ENCODE results near the gene IQGAP1. TPM values are rescaled to one million over a fixed set of nuclear protein-coding genes. Genes with fewer than 3 reads are reported as not detected.
A peak's percentile ranks its signal among the peaks of the same experiment; 100 is the strongest.

The IQGAP1 gene
- total and polyA plus RNA-seq, 2 of the 13 experiments (the other 11 are each of a cell fraction or from before 2014, with no cell fraction given), result 29.5 to 37.9 TPM

DNA sequence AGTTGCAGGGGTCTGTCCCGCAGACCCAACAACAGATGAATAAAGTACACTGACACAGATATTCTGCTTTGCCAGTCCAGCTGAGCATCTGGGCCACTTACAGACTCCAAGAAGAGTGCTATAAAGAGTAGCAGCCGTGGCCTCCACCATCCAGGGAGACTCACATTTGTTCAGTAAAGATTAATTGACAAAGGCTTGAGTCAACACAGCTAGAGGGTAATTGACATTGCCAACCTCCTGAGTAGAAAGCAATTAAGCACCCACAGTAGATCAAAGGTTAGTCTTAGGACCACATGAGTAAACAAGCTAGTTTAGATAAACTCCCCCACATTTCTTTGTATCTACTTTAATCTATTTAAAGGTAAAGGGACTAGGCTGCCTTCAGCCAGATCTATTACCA, 125.4 kb downstream of the IQGAP1 start (continued):
- TF ChIP-seq FOXA1 (IDR thresholded peaks at IDR 0.05) (no peak), FOXA1 (CRISPR knock-in tag; IDR thresholded peaks at IDR 0.05) (peak; percentile 82), BCL3 (CRISPR knock-in tag; IDR thresholded peaks at IDR 0.05) (no peak), GFI1 (CRISPR knock-in tag; IDR thresholded peaks at IDR 0.05; ENCODE audit: borderline replicate concordance) (0 out of 2 replicates have a peak, but pooled peaks have one; percentile 37), HNF4A (CRISPR knock-in tag; IDR thresholded peaks at IDR 0.05) (peak; percentile 42; the same call in 1 of the 2 replicates), FOXP1 (IDR thresholded peaks at IDR 0.05) (no peak), FOXP1 (CRISPR knock-in tag; IDR thresholded peaks at IDR 0.05) (peak; percentile 25; the same call in 1 of the 2 replicates), SETDB1 (CRISPR knock-in tag; IDR thresholded peaks at IDR 0.05; ENCODE audit: borderline replicate concordance) (no peak), HES4 (CRISPR knock-in tag; IDR thresholded peaks at IDR 0.05; ENCODE audit: borderline replicate concordance) (no peak), TFDP2 (CRISPR knock-in tag; IDR thresholded peaks at IDR 0.05) (no peak), PPARG (CRISPR knock-in tag; conservative IDR thresholded peaks at IDR 0.05) (0 out of 2 replicates have a peak, but pooled peaks have one; percentile 21), HHEX (CRISPR knock-in tag; IDR thresholded peaks at IDR 0.05) (peak; percentile 80), ZNF501 (CRISPR knock-in tag; IDR thresholded peaks at IDR 0.05) (no peak), CBFB (CRISPR knock-in tag; IDR thresholded peaks at IDR 0.05) (peak; percentile 54; the same call in 1 of the 2 replicates)
- TF ChIP-seq, protein P1, sequence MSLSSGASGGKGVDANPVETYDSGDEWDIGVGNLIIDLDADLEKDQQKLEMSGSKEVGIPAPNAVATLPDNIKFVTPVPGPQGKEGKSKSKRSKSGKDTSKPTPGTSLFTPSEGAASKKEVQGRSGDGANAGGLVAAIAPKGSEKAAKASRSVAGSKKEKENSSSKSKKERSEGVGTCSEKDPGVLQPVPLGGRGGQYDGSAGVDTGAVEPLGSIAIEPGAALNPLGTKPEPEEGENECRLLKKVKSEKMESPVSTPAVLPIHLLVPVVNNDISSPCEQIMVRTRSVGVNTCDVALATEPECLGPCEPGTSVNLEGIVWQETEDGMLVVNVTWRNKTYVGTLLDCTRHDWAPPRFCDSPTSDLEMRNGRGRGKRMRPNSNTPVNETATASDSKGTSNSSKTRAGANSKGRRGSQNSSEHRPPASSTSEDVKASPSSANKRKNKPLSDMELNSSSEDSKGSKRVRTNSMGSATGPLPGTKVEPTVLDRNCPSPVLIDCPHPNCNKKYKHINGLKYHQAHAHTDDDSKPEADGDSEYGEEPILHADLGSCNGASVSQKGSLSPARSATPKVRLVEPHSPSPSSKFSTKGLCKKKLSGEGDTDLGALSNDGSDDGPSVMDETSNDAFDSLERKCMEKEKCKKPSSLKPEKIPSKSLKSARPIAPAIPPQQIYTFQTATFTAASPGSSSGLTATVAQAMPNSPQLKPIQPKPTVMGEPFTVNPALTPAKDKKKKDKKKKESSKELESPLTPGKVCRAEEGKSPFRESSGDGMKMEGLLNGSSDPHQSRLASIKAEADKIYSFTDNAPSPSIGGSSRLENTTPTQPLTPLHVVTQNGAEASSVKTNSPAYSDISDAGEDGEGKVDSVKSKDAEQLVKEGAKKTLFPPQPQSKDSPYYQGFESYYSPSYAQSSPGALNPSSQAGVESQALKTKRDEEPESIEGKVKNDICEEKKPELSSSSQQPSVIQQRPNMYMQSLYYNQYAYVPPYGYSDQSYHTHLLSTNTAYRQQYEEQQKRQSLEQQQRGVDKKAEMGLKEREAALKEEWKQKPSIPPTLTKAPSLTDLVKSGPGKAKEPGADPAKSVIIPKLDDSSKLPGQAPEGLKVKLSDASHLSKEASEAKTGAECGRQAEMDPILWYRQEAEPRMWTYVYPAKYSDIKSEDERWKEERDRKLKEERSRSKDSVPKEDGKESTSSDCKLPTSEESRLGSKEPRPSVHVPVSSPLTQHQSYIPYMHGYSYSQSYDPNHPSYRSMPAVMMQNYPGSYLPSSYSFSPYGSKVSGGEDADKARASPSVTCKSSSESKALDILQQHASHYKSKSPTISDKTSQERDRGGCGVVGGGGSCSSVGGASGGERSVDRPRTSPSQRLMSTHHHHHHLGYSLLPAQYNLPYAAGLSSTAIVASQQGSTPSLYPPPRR (CRISPR knock-in tag; IDR thresholded peaks at IDR 0.05; ENCODE audit: borderline replicate concordance), result peak; percentile 83
- TF ChIP-seq, protein P2, sequence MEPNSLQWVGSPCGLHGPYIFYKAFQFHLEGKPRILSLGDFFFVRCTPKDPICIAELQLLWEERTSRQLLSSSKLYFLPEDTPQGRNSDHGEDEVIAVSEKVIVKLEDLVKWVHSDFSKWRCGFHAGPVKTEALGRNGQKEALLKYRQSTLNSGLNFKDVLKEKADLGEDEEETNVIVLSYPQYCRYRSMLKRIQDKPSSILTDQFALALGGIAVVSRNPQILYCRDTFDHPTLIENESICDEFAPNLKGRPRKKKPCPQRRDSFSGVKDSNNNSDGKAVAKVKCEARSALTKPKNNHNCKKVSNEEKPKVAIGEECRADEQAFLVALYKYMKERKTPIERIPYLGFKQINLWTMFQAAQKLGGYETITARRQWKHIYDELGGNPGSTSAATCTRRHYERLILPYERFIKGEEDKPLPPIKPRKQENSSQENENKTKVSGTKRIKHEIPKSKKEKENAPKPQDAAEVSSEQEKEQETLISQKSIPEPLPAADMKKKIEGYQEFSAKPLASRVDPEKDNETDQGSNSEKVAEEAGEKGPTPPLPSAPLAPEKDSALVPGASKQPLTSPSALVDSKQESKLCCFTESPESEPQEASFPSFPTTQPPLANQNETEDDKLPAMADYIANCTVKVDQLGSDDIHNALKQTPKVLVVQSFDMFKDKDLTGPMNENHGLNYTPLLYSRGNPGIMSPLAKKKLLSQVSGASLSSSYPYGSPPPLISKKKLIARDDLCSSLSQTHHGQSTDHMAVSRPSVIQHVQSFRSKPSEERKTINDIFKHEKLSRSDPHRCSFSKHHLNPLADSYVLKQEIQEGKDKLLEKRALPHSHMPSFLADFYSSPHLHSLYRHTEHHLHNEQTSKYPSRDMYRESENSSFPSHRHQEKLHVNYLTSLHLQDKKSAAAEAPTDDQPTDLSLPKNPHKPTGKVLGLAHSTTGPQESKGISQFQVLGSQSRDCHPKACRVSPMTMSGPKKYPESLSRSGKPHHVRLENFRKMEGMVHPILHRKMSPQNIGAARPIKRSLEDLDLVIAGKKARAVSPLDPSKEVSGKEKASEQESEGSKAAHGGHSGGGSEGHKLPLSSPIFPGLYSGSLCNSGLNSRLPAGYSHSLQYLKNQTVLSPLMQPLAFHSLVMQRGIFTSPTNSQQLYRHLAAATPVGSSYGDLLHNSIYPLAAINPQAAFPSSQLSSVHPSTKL (CRISPR knock-in tag; IDR thresholded peaks at IDR 0.05), result 0 out of 2 replicates have a peak, but pooled peaks have one; percentile 17

All from HepG2 (cell line).